NCI-H82 treated with DMSO at 0.1 percent for 48 hours (cell line): ENCODE measurements around the gene ACOT11.
A peak's percentile ranks its signal among the peaks of the same experiment; 100 is the strongest.
"Not testable (repeated sequence)": the region's sequence is repeated elsewhere in the genome, so short reads cannot be mapped to it uniquely, and the experiment has no call there.

Source experiments
- DNase-seq: peaks from one replicate; lab custom pipeline; 2025; ENCODE audit not compliant: unreplicated experiment; lab: John Stamatoyannopoulos, UW

The ACOT11 gene

GRCh38 chr1:54536656-54537055, 11.4 kb upstream of the ACOT11 start:
- not testable (repeated sequence) for DNase-seq

GRCh38 chr1:54537611-54538010, 10.4 kb upstream of the ACOT11 start:
- DNase-seq, result no peak

DNA sequence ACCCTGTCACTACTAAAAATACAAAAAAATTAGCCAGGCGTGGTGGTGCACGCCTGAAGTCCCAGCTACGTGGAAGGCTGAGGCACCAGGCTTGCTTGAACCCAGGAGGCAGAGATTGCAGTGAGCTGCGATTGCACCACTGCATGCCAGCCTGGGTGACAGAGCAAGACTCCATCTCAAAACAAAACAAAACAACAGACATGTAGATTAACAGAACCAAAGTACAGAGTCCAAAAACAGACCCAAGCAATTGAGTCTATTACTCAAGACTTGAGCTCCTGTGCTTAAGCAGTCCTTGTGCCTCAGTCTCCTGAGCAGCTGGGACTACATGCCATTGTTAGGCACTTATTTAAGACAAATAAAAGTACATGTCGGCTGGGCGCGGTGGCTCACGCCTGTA, 9.5 kb upstream of the ACOT11 start:
- DNase-seq, result no peak

DNA sequence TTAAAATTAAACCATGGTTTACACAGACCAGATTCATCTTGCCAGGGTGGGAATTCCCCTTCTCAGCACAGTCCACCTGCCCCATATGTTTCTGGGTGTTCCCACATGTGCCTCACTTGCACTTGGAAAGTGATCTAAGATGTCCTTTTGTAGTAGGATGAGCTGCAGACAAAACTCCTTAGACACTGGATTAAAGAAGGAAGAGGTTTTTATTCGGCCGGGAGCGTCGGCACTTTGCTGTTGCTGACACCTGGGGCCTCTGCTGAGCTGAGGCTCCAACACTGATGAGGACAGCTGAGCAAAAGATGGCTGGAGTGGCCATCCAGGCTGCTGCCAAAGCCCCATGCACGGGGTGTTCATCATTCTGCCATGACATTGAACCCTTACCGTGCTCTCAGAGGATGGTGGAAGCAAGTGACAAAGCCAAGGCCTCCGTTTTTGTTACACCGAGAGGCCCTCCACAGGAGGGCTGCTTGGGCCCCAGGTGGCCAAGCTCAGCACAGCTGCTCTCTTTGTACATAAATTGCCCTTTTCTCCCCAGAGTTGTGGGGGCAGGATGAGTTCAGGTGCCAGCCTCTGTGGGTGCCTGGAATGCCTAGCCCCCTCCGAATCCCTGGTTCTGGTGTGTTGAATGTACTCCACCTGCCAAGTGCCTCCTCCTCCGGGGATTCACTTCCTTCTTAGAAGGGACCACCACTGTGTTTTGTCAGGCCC, 7.3 kb upstream of the ACOT11 start:
- no peak for DNase-seq

- DNase-seq, result peak; percentile 67
These were observed 5.7 kb upstream of the ACOT11 start for GRCh38 chr1:54542120-54542961.

GRCh38 chr1:54542962-54543539, 5.0 kb upstream of the ACOT11 start:
- DNase-seq, result no peak

- peak; percentile 43 for DNase-seq
These were observed 4.1 kb upstream of the ACOT11 start for GRCh38 chr1:54543729-54544496.

GRCh38 chr1:54545916-54546635, 2.0 kb upstream of the ACOT11 start:
- no peak for DNase-seq

DNA sequence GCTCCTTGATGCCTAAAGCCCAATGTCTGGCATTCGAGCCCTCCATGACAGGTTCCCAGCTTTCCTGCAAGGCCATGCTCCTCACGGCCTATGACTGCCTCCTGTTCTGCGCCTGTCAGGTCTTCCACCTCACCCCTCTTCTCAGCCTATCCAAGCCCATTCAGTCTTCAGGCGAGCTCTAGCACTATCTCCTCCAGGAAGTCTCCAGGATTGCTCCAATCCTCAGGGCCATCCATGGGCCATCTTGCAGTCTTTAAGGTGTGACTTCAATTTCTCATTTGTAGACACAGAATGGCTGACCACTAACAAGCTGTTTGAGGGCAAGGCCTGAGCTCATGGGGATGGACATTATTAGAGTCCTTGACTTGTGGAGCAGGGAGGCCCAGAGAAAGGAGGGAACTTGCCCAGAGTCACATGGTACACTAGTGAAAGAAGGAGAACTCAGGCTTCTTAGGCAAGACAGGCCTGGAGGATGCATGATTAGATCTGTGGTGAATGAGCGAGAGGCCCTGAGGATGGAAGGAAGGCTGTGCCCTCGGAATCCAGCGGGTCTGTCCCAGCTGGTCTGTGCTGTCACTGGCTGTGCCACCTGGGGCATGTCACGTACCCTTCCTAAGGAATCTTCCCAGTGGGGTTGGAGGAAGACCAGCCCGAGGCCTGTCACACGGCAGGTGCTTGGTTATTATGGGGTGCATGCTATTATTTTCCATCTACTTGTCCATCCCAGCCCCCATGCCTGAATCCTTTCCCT, 1.2 kb upstream of the ACOT11 start:
- no peak for DNase-seq

GRCh38 chr1:54548389-54549044, 489 bp downstream of the ACOT11 start:
- DNase-seq, result no peak

DNA sequence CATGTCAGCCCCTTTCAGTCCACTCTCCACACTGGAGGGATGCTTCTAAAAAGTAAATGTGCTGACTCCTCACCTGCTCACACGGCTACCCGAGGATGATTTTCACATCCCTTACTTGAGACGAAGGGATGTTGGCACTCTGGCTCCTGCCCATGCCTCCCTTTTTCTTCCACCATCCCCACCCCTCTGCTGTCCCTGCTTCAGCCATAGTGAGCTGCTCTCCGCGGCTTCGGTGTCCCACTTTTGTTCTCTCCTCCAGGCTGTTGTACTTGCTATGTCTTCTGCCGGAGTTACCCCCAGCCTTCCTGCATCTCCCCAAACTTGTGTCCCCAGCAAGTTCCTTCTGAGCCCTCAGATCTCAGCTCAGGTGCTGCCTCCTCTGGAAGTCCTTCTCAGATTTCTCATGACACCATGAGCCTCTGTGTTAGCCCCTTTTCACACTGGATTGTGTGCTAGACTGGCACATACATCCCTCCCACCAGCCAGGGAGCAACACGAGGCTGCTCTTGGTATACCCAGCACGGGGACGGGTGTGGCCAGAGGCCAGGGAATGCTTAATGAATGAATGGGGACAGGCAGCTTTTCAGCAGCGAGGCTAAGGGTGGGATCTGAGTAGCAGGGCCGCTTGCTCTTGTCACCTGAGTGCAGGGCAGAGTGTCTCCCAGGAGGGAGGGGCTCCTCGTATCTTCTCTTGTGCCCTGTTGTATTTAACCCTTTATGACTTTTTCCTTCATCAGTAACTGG, 1.3 kb downstream of the ACOT11 start:
- no peak for DNase-seq

DNA sequence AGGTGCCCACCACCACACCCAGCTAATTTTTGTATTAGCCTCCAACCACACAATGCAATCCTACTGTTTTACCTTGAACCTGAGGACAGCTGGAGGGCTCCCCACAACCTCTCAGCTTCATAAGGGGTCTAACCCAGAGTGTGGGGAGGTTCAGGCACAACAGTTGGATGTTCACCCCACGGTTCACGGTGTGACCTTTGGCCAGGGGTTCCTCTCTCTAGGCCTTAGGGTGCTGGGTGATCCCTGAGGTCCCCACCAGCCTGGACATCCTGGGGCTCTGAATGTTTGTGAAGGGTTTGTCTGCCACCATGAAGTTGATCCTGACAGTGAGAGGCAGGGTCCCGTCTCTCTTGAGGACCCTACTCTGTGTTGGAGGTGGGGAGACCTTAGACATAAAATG, 3.9 kb downstream of the ACOT11 start:
- no peak for DNase-seq

- no peak for DNase-seq
These were observed 5.7 kb downstream of the ACOT11 start for GRCh38 chr1:54553602-54554313.

DNA sequence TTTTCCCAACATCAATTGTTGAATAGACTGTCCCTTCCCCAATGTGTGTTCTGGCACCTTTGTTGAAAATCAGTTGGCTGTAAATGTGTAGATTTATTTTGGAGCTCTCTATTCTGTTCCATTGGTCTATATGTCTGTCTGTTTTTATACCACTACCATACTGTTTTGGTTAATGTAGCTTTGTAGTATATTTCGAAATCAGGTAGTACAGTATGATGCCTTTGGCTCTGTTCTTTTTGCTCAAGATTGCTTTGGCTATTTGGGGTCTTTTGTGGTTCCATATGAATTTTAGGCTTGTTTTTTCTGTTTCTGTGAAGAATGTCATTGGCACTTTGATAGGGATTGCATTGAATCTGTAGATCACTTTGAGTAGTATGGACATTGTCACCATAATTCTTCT, 8.1 kb downstream of the ACOT11 start:
- no peak for DNase-seq

DNA sequence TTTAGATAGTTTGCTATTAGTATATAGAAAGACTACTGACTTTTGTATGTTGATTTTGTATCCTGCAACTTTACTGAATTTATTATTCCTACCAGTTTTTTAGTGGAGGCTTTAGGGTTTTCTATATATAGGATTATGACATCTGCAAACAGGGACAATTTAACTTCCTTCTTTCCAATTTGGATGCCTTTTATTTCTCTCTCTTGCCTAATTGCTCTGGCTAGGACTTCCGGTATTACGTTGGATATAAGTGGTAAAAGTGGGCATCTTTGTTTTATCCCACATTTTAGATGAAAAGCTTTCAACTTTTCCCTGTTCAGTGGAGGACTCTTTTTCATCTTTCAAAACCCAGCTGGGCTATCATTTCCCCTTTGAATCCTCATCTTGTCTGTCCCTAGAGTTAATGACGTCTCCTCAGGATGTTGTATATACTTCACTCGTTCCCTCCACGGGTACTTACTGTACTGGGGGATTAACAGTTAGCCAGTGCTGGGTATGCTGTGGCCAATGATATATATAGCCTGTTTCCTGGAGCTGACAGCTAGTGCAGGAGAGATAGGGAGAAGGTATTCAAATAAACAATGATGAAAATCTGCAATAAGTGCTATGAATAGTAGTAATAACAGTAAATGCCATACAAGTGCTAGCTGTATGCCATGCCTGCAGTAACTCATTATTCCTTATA, 9.8 kb downstream of the ACOT11 start:
- DNase-seq, result peak; percentile 56

DNA sequence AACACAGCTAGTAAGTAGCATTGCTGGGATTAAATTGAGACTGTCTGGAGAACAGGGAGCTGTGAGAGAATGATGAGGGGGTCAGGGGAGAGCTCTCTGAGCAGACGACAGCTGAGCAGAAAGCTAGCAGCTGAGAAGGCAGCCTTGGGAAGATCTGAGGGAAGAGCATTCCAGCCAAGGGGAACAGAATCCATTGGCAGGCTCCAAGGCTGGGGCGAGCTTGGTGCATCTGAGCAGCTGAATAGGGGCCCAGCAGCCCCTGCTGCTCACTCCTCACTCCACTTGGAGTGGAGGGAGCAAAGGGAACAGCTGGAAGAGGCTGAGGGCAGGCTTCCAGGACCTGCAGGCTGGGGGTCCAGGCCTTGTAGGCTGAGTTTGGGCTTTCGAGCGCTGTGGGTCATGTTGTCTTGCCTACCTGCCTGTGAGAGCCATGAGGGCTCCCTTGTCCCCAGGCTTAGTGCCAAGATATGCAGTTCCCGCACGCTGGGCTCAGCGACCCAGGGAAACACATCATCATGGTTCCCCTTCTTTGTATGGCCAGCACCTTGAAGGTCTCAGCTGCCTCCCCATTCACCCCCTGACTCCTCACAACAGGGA, 10.5 kb downstream of the ACOT11 start:
- DNase-seq, result peak; percentile 59

DNA sequence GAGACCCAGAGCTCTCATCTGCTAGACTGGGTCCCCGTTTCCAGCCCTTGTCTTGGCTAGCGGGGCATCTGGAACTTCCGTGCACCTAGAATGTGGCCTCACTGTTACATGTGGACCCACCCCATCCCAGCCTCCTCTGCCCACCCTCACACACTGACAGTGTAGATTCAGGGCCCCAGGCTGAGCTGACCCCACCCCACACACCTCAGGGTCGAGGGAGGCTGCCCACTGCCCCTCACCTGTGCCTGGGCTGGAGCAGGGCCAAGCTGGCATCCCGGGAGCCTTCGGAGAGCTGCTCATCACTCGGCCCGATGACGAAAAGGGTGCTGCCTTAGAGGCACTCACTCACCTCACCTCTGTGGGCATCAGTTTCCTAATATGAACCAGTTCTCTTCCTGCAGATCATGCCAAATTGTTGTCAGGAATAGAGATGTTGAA, 11.1 kb downstream of the ACOT11 start:
- no peak for DNase-seq
